GM12801 (cell line): ENCODE measurements around the gene FBXL15.

Source experiments
- CTCF ChIP-seq: IDR thresholded peaks from one replicate; pipeline ENCODE4 v1.5.1; 2011; ENCODE audit warnings: control low read depth; ENCODE audit not compliant: insufficient read length; ENCODE audit errors: extremely low read depth

FBXL15 gene

DNA sequence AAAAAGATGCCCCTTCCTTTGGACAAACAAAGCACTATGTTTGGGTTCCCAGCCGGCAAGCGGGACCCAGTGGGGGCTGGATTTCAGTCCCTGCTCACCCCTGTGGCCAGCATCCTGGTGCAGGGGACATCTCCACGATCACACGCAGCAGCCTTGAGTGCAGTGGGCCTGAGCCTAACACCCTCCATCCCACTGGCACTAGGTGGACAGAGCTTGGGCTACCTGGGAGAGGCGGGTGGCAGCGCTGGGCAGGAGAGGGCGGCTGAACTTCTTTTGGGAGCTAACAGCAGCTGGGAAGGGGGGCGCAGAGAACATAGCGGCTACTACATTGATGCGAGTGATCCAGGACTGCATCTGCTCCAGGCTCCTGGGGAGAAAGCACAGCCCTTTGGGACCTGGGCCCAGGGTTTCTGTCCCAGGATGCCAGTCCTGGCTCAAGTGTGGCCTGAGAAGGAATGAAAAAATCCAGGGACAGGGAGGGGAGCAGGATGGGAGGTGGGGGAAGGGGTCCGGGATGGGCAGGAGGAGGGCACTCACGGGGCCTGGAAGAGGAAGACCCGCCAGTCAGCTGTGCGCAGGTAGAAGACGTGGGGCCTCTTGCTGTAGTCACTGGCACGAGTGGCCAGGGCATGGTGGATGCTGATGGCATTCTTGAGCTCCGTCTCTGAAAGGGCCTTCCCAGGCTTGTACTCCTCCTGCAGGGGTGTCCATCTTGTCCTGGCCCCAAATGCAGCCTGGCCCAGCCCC, 16.1 kb upstream of the FBXL15 start:
- no peak for TF ChIP-seq CTCF

GRCh38 chr10:102405108-102405571, 15.5 kb upstream of the FBXL15 start:
- no peak for TF ChIP-seq CTCF

- no peak for TF ChIP-seq CTCF
Observed at GRCh38 chr10:102405632-102406031, 15.0 kb upstream of the FBXL15 start.

GRCh38 chr10:102406815-102407214, 13.8 kb upstream of the FBXL15 start:
- TF ChIP-seq CTCF = no peak

GRCh38 chr10:102407425-102408130, 13.1 kb upstream of the FBXL15 start:
- TF ChIP-seq CTCF = no peak

DNA sequence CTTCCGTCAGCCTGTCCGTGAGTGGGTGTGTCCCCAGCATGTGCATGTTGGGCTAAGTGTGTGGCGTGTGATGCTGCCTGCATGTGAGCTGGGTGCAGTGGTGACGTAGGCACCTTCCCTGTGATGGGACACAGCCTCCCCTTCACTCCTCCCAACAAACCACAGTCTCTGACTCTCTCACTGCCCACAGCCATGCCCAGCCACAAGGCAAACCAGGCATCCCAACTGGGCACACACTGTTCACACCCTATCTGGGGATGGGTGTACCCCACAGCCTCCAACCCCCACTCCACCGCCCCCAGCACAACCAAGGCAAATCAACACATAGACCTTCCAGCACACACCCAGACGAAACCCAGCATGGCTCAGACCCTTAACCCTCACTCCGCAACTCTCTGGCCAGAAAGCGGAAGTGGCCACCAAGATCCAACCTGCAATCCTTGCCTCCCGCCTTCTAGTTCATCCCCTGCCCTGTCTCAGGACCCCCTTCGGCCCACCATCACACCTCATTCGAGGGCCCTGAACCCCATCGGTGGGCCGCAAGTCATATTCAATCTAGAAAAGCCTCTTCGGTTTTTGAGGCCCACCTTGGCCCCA, 12.4 kb upstream of the FBXL15 start:
- TF ChIP-seq CTCF = no peak
